ENCODE results near the gene WNT3A. TPM values are rescaled to one million over a fixed set of nuclear protein-coding genes. Genes with fewer than 3 reads are reported as not detected.

WNT3A gene
- total RNA-seq, 2 donors from 2014 or later, result 0.11 to 0.46 TPM

- H3K36me3 ChIP-seq (ENCODE audit: control insufficient read depth, insufficient read depth, low read length), result peaks cover 14% of the 10 kb centered on the region
- Mint-ChIP-seq H3K27me3 (ENCODE audit: insufficient read depth) (peaks cover 4% of the 10 kb centered on the region), H3K36me3 (ENCODE audit: low read depth) (peaks cover 13% of the 10 kb centered on the region), H3K9me3 (peaks cover 2% of the 10 kb centered on the region), H3K4me1 (peaks cover 12% of the 10 kb centered on the region), H3K27ac (peak overlapping the region; percentile 94), H3K4me3 (peak overlapping the region; percentile 84)
- H3K4me3 ChIP-seq (ENCODE audit: low read length), result peak overlapping the region; percentile 94
- no peaks in the 10 kb centered on the region for H3K27me3 ChIP-seq (ENCODE audit: control insufficient read depth, insufficient read depth, low read length, poor library complexity, severe bottlenecking)
- peaks cover 5% of the 10 kb centered on the region for H3K4me1 ChIP-seq (ENCODE audit: control insufficient read depth, insufficient read depth, low read length)
- 88 to 91% methylated on average over 6 to 11 of the region's 11 CpGs for WGBS, 2 experiments (ENCODE audit: insufficient coverage in 1 of 2, insufficient read length in 1 of 2)
- TF ChIP-seq CTCF (conservative IDR thresholded peaks at IDR 0.05), result no peak
- H3K9me3 ChIP-seq (ENCODE audit: control insufficient read depth, low read length), result no peaks in the 10 kb centered on the region
- no peak overlapping the region for H3K27ac ChIP-seq (ENCODE audit: low read depth, low read length)
- peak overlapping the region; percentile 87 for H3K9ac ChIP-seq (ENCODE audit: extremely low read depth, low read length, poor library complexity, severe bottlenecking)
- DNase-seq, result peak; percentile 25
These were observed 101.4 kb downstream of the WNT3A start for GRCh38 chr1:228108055-228108690.

DNA sequence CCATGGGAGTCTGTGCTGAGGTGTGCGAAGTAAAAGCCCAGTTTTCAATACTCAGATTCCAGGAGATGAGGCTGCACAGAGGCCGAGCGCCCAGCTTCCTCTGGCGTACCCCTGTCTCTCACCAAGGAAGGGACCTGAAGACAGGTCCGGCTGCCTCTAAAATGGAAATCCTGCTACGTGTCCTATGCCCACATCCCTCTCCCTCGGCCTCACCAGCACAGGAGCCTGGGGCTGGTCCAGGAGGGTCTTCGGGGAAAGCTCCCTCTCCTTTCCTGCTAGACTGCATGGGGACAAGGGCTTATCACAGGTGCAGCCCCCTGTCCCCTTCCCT, 101.9 kb downstream of the WNT3A start:
- Histone ChIP-seq H3K4me3 (ENCODE audit: low read length) (peak overlapping the region; percentile 94), H3K9ac (ENCODE audit: extremely low read depth, low read length, poor library complexity, severe bottlenecking) (peak overlapping the region; percentile 87), H3K27ac (ENCODE audit: low read depth, low read length) (peak overlapping the region; percentile 58), H3K9me3 (ENCODE audit: control insufficient read depth, low read length) (peaks cover 3% of the 10 kb centered on the region), H3K27me3 (ENCODE audit: control insufficient read depth, insufficient read depth, low read length, poor library complexity, severe bottlenecking) (no peaks in the 10 kb centered on the region), H3K36me3 (ENCODE audit: control insufficient read depth, insufficient read depth, low read length) (peaks cover 14% of the 10 kb centered on the region), H3K4me1 (ENCODE audit: control insufficient read depth, insufficient read depth, low read length) (peaks cover 5% of the 10 kb centered on the region)
- peaks cover 2% of the 10 kb centered on the region for H3K9me3 Mint-ChIP-seq
- H3K27me3 Mint-ChIP-seq (ENCODE audit: insufficient read depth), result peaks cover 4% of the 10 kb centered on the region
- DNase-seq, result no peak
- peaks cover 12% of the 10 kb centered on the region for H3K4me1 Mint-ChIP-seq
- peak overlapping the region; percentile 84 for H3K4me3 Mint-ChIP-seq
- peak overlapping the region; percentile 94 for H3K27ac Mint-ChIP-seq
- WGBS, 2 experiments (ENCODE audit: insufficient coverage in 1 of 2, insufficient read length in 1 of 2), result 5 to 10% methylated on average over 4 to 8 of the region's 8 CpGs
- no peak for TF ChIP-seq CTCF (conservative IDR thresholded peaks at IDR 0.05)
- peaks cover 13% of the 10 kb centered on the region for H3K36me3 Mint-ChIP-seq (ENCODE audit: low read depth)

DNA sequence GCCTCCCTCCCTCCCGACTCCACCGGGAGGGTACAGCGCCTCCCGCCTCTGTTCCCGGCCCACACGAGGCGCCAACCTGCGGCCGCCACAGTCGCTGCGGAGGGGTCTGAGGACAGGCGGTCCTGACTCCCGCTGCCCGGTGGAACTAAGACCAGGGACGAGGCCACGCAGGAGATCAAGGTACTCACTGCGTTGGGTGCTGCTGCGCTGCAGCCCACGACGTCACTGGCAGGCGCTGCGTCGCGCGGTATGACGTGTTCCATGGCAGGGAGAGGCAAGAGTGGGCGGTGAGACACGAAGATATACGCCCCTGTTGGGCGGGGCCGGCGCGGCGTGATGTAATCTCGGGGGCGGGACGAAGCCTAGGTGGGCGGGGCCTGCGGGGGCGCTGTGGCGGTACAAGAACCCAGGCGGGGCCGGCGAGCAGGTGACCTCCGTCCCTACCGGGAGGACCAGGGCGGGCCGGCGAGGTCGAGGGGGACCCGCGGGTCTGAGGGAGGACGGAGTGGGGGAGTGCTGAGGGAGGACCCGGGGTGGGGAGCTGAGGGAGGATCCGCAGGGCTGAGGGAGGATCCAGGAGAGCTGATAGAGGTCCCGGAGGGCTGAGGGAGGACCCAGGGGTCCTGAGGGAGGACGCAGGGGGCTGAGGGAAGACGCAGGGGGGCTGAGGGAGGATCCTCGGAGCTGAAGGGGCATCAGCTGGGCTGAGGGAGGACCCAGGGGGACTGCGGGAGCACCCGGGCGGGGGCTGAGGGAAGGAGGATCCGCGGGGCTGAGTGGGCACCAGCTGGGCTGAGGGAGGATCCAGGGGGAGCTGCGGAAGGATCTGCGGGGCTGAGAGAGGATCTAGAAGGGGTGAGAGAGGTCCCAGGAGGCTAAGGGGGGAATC, 102.5 kb downstream of the WNT3A start, which contains the start of gene MRPL55:
Gene MRPL55, minus strand, starts transcription at position 227 of the 889 bp plus-strand sequence. CDS start 1,039 bp downstream, outside the sequence.
- H3K4me1 ChIP-seq (ENCODE audit: control insufficient read depth, insufficient read depth, low read length), result peaks cover 5% of the 10 kb centered on the region
- peak within 1 kb of the TSS; percentile 93 for H3K9ac ChIP-seq (ENCODE audit: extremely low read depth, low read length, poor library complexity, severe bottlenecking)
- 1% methylated on average over 32 to 66 of the region's 66 CpGs for WGBS, 2 experiments (ENCODE audit: insufficient coverage in 1 of 2, insufficient read length in 1 of 2)
- peak within 1 kb of the TSS; percentile 94 for H3K4me3 ChIP-seq (ENCODE audit: low read length)
- peaks cover 2% of the 10 kb centered on the region for H3K9me3 Mint-ChIP-seq
- H3K27ac ChIP-seq (ENCODE audit: low read depth, low read length), result peak within 1 kb of the TSS; percentile 58
- H3K36me3 Mint-ChIP-seq (ENCODE audit: low read depth), result peaks cover 13% of the 10 kb centered on the region
- peaks cover 14% of the 10 kb centered on the region for H3K36me3 ChIP-seq (ENCODE audit: control insufficient read depth, insufficient read depth, low read length)
- H3K27ac Mint-ChIP-seq, result peak within 1 kb of the TSS; percentile 94
- H3K27me3 Mint-ChIP-seq (ENCODE audit: insufficient read depth), result peaks cover 4% of the 10 kb centered on the region
- peak within 1 kb of the TSS; percentile 84 for H3K4me3 Mint-ChIP-seq
- peaks cover 7% of the 10 kb centered on the region for H3K9me3 ChIP-seq (ENCODE audit: control insufficient read depth, low read length)
- TF ChIP-seq CTCF (conservative IDR thresholded peaks at IDR 0.05), result no peak
- H3K27me3 ChIP-seq (ENCODE audit: control insufficient read depth, insufficient read depth, low read length, poor library complexity, severe bottlenecking), result no peaks in the 10 kb centered on the region
- peaks cover 12% of the 10 kb centered on the region for H3K4me1 Mint-ChIP-seq
- DNase-seq, result peak; percentile 100
